DLD1 (cell line): ENCODE data around the gene ZFYVE27.

Experiments used
- in situ Hi-C: cut with HindIII; loops from 2 replicates; pipeline ENCODE4 v1.10.0; 2017; ENCODE audit warnings: low sequenced_read_pairs

ZFYVE27 gene

DNA sequence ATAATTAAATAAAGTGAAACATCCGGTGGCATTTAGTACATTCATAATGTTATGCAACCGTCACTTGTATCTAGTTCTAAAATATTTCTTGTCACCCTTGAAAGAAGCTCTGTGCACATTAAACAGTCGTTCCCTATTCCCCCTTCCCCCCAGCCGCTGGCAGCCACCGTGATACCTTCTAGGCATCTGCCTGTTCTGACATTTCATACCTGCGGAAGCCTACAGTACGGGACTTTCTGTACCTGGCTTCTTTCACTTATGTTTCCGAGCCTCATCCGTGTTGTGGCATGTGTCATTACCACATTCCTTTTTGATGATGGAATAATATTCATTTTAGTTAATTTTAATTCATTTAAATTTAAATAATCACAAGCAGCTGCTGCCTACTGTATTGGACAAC, 48.8 kb downstream of the ZFYVE27 start:
- in situ Hi-C loops = no loop called here

DNA sequence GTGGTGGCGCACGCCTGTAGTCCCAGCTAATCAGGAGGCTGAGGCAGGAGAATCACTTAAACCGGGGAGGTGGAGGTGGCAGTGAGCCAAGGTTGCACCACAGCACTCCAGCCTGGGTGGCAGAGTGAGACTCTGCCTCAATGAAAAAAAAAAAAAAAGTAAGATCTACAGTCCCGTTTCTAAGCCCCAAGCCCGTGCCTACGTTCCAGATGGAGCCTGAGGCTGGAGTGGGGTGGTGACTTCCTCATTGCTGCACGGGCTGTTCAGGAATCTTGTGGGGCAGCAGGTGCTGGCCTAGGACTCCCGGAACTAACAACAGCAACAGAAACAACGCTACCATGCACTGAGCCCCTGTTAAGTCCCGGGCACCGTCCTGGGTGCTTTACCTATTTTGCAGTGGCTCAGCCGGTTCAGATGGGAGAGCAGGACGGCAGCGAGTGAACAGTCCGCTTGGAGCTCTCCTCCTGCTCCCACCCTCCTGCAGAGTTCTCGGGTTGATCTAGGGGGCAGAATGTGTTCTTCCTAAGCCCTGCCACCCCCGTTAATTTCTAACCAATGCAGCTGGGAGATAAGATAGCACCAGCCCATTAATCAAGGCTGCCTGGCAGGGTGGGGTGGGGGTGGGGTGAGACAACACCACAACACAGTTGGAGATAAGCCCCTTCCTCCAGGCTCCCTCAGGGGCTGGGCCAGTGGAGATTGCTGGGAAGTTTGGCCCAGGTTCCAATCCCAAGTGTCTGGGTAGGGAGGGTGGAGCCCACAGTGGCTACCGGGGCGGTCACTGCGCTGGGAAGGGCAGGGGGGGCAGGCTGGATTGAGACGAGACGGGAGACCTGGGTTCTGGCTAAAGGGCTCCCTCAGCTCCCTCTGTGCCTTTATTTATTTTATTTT, 51.9 kb downstream of the ZFYVE27 start:
- in situ Hi-C loops = no loop called here

DNA sequence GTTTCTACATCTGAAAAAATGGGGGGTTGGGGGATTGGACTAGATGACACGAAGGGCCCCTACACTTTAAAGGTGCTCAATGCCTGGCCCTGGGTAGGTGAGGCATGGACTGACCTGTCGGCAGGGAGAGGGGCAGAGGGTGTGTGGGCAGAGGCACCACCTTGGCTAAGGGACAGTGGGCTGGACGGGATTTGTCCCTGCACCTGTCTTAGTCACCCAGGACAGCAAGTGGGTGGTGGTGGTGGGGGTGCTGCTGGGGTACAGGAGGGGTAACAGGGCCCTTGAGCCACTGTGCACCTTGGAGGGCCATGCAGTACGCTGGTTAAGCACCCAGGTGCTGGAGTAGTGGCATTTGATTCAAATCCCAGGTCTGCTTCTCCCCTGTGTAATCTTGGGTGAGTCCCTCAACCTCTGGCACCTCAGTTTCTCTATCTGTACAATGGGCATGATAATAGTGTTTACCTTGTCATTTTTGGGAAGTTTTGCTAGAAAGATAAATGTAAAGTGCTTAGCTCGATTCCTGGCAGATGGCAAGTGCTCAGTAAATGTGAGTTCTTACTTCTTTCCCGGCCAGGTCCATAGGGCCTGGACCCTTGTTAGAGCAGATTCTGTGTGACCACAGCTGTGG, 53.0 kb downstream of the ZFYVE27 start:
- in situ Hi-C loops = no loop called here

DNA sequence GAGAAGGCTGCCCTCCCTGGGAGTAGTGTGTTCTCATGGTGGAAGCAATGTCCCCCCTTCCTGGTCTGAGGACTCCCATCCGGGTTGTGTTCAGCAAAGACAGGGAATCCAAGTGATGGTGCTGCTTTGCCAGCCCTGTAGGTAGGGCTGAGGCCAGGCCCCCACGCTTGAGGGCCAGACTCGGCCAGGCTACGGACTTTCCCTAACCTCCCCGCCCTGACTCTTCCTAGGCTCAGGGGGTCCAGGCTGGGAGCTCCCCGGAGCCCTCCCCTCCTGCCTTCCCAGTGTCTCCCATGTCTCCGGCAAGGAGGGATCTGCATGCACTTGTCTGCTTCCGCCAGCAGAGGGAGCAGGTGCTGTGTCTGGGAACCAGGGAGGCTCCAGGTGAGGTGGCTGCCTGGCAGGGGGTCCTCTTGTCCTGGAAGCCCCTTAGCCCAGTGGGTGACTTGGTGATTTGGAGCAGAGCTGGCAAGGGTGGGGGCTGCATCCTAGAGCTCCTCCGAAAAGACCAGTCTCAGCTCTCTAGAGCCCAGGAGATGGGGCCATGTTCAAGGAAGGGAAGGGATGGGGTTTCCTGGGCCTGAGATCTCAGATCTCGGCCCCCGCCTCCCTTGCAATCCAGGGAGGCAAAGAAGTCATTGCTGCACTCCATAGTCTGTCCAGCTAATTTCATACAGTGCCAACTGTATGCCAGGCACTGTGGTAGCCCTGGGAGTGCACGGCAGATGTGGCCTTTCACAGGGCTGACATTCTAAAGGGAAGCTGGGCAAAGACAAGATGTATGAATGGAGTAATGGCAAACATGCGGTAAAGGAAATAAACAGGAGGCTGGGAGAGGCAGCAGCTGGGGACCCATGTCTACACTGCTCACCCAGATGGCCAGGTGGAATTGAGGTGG, 55.1 kb downstream of the ZFYVE27 start:
- in situ Hi-C loops = no loop called here

DNA sequence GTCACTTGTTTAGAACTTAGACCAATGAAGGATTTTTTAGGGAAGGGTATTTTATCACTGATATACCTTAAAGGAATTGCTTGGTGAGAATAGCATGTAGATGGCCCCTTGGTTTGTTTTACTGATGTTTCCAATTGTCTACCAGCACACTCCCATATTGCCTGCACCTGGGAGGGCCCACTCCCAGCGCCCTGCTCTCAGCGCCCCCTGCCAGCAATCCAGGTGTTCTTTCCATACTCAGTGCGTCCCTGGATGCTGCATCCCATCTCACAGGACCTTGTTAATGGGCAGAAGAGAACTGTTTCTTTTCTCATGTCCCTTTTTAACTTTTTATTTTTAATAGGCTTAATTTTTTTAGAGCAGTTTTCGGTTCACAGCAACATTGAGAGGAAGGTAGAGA, 59.0 kb downstream of the ZFYVE27 start:
- in situ Hi-C loops = loop anchor here (5.0 kb wide), 1 partner anchor 66 kb away; no protein-coding TSS in a partner anchor

DNA sequence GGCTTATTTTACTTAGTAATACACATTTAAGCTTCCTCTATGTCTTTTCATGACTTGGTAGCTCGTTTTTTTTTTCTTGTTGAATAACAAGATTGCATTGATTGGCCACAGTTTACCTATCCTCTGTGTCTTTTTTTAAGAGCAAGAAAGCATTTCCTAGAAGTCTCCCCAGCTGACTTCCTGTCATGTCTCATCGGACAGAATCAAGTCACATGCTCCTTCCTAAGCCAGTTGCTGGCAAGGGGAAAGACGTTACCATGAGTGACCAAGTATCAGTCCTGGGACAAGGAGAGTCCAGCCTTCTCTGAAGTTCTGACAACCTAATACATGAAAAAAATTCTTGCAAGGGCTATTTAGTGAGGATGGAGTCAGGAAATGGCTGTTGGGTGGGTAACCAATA, 59.7 kb downstream of the ZFYVE27 start:
- in situ Hi-C loops = loop anchor here (5.0 kb wide), 1 partner anchor 66 kb away; no protein-coding TSS in a partner anchor

DNA sequence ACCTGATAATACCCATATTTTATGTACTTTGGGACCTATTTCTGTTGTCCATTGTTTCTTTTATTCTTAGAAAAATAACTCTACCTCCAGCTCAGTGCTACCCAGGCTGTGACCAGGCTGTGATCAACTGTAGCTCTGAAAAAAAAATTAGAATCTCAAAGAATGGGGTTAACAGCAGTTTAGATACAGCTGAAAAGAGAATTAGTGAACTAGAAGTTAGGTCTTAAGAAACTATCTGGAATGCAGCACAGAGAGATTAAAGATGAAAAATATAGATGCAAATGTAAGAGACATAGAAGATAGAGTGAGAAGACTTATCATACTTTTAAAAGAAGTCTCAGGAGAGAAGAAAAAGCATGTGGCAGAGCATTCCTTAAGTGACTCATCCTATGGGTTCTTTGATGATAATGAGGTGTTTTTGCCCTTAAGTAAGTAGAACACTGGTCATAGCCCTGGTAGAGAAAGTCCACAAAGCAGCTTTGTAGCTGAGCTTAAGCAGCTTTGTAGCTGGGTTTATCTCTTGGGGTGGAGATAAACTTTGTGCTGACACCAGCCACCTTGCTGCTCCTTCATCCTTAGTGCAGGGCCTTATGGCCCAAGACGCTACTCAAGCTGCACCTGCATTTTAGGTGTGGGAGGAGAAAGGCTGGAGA, 62.2 kb downstream of the ZFYVE27 start:
- in situ Hi-C loops = loop anchor here (5.0 kb wide), 1 partner anchor 63 kb away; no protein-coding TSS in a partner anchor

DNA sequence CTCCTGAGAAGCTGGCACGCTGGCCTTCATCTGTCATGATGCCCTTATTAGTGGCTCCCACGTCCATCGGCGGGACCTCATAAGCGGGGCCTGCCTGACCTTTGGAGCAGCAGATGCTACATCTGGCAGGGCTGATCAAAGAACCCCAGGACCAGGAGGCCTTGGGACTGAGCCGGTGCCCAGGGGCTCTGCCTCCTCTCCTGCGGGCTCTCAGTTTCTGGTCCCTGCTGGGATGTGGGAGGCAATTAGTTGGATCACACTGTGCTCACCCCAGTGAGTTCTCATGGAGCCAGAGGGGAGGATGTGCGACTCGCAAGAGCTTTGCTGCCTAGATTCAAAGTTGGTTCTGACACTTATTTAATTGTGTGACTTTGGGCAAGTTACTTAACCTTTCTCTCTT, 63.5 kb downstream of the ZFYVE27 start:
- in situ Hi-C loops = no loop called here

DNA sequence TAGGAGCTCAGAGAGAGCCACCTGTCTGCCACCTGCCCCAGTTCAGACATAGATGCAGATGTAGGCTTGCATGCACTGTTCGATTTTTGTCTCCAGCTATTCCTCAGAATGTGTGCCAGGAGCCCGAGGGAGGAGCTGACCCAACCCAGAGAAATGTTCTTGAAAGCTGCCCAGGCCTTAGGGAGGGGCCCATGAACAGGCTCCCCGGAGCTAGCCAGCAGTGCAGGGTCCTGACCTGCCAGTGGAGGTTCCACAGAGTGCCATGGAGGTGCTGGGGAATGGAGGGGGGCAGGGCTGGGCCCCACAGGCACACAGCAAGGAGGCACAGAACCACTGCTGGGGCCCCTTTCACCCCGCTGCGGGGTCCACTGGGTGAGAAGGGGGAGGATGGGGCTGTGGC, 64.5 kb downstream of the ZFYVE27 start:
- in situ Hi-C loops = no loop called here

DNA sequence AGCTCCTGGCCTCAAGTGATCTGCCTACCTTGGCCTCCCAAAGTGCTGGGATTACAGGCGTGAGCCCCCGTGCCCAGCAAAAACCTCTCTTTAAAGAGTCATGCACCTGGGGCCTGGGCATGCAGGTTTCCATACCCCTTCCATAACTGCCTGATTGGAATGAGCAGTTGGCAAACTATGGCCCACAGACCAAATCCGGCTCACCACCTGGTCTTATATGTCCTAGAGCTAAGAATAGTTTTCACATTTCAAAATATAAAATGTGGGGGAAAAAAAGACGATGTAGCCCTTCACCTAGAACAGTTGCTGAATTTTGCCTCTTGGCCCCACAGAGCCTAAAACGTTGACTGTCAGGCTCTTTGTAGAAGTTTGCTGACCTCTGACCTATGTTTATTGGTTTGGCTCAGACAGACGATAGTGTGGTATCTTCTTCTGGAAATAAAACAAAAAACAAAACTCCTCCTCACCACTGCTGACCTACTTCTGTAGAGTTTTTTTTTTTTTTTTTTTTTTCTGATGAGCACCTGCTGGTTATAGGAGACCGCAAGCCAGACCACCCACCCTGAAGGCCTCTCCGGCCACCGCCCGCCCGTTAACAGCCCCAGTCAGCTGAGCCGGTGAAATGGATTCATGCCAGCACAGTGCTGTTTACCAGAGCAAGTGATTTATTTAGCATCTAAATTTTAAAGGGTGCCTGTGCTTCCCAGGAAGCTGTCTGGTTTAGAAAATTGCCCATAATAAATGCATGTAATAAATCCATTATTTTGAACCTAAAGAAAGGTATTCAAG, 68.4 kb downstream of the ZFYVE27 start:
- in situ Hi-C loops = no loop called here

DNA sequence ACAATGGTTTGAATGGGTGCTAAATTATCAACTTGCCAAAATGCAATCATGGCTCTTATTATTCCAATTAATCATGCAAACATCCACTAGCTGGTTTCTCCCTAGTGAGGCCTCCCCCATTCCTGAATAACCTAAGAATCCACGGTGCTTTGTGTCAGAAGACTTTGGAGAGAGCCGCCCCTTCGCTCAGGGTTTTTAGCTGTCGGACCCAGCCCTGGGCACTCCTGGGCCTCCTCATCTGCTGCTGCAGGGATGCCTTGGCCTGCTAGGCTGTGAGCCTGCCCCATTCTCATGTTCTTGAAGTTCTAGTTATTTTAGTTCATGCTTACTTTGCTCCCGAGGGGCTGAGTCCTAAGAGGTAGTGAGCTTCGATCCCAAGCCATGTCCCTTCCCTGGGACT, 69.0 kb downstream of the ZFYVE27 start:
- in situ Hi-C loops = no loop called here

DNA sequence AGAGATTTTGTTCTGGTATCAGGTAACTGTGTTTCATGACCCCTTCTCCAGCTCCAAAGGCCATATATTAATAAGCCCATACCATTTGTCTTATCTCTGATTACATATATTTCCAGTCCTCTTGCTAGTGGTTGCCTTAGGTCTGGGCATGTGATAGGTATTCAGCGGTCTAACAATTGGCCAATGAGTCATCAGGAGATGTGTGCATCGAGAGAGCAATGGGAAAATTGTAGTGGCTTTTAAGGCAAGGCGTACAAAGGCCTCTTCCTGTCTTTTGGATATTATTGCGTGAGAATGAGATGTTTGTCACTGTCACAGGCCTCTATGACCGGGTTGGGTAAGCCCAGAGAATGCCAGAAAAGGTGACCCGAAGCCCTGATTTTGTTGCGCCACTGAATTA, 73.5 kb downstream of the ZFYVE27 start:
- in situ Hi-C loops = no loop called here
